SKM-1 treated with dmso at 0.1 percent for 144 hours (cell line): ENCODE measurements around the gene KCNA3.
A peak's percentile ranks its signal among the peaks of the same experiment; 100 is the strongest.
"Not testable (repeated sequence)": the region's sequence is repeated elsewhere in the genome, so short reads cannot be mapped to it uniquely, and the experiment has no call there.

Experiments
- DNase-seq: peaks from one replicate; lab custom pipeline; 2025; ENCODE audit not compliant: unreplicated experiment; lab: John Stamatoyannopoulos, UW

Gene KCNA3

GRCh38 chr1:110680036-110680735, 5.4 kb upstream of the KCNA3 start:
- DNase-seq: no peak

GRCh38 chr1:110677526-110677925, 2.8 kb upstream of the KCNA3 start:
- no peak for DNase-seq

GRCh38 chr1:110676970-110677369, 2.2 kb upstream of the KCNA3 start:
- DNase-seq: no peak

- DNase-seq: no peak
Measured at GRCh38 chr1:110675060-110675791, 486 bp upstream of the KCNA3 start.

DNA sequence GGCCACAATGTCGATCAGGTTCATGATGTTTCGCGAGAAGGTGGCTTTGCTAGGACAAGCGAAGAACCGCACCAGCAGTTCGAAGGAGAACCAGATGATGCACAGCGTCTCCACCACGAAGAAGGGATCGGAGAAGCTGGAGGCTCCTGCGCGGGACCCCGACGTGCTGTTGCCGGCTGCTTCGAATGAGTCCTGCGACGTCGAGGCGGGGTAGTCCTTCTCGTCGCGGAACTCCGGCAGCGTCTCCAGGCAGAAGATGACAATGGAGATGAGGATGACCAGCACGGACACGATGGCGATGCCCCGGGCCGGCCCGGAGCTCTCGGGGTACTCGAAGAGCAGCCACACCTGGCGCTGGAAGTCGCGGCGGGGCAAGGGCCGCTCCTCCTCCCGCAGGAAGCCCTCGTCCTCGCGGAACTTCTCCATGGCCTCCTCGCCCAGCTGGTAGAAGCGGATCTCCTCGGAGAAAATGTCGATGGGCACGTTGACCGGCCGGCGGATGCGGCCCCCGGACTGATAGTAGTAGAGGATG, 869 bp downstream of the KCNA3 start:
- DNase-seq: no peak

- DNase-seq: no peak
Measured at GRCh38 chr1:110673197-110673701, 1.5 kb downstream of the KCNA3 start.

DNA sequence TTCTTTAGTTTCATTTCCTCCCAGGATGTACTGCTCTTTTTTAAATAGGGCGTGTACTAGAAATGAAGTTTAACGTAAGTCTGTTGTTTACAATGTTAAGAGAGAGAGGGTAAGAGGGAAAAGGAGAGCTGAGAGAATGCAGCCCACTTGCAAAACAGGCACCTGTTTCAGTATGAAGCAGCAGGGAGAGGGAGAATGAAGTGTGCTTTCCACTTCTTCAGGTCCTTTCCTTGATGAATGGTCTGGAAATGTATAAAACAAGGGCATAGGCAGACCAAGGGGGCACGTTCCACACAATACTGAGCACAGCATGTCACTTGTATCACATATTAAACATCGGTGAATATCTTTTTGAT, 2.0 kb downstream of the KCNA3 start:
- DNase-seq: no peak

DNA sequence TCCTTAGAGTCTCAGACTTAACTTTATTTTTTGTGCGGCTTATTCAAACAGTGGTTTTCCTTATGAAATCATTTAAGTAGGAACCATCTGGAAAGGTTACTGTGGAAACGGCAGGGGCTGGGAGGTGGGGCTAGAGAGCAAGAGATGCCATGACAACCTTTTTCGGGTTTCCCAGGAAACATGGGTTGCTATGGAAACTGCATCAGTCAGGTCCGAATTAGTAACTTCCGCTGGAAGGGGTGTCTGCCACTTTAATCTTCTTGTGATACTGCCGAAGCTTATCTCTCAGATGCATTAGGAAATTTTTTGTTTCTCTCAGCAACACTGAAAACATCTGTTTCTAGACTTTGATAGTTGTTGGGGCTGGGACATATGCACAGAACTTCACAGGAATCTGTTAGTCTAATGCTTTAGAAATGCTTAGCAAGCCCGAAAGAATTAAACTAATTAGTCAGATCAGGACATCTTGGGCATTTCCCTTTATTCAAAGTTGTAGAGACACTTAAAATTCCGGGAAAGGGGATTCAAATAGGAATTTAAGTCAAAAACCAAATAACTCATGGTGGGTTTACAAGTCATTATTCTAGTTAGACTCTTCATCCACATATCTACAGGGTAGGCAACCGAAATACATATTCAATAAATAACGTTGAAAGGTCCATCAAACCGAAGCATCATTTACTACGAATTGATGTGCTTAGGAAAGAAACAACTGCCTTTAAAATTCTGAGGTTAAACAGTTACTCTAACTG, 2.6 kb downstream of the KCNA3 start:
- no peak for DNase-seq

- DNase-seq: no peak
Measured at GRCh38 chr1:110671361-110671760, 3.4 kb downstream of the KCNA3 start.

DNA sequence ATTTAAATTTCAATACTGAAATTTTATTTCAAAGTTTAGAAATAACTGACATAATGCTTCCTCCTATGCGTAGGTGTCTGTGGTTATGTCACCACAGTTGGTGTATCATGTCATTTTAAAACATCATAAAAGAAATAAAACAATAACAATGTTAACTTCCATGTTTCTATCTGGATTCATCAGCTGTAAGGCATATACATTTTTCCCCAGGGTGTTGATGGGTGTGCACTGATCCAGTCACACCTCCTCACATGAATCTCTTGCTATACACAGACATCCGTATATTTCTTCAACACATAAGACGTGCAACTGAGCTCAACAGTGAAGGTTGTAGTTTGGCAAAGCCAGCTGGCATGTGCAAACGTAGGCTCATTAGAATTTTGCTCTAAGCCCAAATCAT, 6.2 kb downstream of the KCNA3 start:
- no peak for DNase-seq

DNA sequence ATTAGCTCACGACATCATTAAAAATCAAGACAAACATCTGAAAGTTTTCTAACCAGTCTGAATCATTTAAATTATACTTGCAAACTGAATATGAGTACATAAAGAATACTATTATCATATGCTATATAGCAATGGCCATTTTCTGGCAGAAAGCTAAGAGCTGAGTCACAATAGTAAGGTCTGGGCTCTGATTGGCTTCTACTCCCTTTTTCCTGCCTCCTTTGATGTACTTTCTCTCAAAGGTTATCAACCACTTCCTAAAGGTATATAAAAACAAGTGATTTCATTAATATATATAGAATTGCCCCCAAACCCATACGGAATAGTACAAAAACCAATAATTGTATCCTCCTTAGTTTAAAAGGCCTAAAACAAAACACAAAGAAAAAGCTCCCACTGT, 7.0 kb downstream of the KCNA3 start:
- DNase-seq: no peak

- DNase-seq: no peak
Measured at GRCh38 chr1:110663241-110663640, 11.5 kb downstream of the KCNA3 start.

GRCh38 chr1:110659559-110659958, 15.2 kb downstream of the KCNA3 start:
- DNase-seq: not testable (repeated sequence)

- no peak for DNase-seq
Measured at GRCh38 chr1:110657351-110657750, 17.4 kb downstream of the KCNA3 start.

DNA sequence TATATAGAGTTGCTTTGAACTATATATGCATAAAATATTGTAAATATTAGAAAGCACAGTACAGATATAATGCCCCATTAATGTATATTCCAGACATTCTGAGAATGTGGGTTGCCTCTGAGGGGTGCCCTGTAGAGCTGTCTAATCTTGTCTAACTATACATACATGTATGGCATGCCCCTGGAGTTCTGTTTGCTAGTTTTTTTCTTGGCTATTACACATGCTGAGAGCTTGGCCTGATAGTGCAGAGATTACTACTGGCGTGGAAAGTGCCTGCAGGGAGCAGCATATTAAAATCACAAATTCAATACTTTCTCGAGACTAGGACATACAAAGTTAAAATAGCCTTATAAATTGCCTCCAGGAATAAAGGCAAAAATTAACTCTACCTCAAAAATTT, 24.1 kb downstream of the KCNA3 start:
- DNase-seq: no peak

DNA sequence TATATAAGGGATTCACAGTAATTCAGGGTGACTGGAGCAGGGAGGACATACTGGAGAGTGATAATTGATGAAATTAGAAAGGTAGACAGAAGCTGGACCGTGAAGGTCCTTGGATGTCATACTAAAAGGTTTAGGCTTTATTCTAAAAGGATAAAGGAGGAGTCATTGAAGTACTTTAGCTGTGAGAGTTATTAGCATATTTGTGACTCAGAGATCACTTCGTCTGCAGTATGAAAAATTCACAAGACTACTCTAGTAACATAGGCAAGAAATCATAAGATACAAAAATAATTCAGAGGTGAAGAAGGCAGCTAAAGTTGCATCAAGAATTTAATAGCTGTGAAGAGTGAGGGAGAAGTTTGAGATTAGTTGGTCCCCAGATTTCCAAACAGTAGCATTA, 26.3 kb downstream of the KCNA3 start:
- DNase-seq: no peak

GRCh38 chr1:110647254-110647891, 27.4 kb downstream of the KCNA3 start:
- peak; percentile 11 for DNase-seq

DNA sequence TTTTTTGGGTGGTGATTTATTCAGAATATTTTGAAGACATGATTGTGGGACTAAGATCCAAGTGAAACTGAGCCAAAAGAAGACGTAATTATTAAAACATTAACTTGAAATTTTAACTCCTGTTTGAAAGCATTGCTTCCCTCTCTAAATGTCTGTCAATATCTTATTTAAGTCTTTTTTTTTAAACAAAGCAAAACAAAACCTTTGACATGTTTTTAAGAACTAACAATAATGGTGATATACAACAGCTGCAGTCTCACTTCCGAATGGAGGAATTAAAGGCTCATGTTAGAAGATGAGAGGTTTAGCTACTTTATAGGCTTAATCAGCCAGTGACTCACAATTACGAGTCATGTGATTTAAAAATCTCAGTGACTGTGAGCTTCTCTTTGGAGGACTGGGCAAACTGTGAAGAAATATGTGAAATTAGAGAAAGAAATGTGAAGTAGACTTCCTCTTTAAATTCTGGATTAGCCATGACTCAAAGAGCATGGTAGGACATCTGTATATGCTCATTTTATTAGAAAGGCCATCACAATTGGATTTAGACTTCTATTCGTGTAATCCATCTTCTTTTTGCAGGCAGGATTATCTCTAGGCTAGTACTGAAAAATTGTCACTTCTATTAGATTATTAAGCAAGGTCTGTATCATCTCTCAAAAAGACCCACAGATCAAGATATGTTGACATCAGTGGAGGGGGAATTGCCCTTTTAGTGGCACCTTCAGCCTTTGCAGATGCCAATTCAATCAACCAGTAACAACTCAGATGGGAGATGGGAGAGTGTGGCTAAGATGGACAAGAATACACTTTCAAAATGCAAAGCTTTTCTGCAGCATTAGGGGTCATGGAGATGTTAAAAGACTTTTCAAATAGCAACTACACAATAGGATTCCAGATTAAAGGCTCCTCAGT, 28.7 kb downstream of the KCNA3 start:
- DNase-seq: no peak

- no peak for DNase-seq
Measured at GRCh38 chr1:110645211-110645610, 29.5 kb downstream of the KCNA3 start.

DNA sequence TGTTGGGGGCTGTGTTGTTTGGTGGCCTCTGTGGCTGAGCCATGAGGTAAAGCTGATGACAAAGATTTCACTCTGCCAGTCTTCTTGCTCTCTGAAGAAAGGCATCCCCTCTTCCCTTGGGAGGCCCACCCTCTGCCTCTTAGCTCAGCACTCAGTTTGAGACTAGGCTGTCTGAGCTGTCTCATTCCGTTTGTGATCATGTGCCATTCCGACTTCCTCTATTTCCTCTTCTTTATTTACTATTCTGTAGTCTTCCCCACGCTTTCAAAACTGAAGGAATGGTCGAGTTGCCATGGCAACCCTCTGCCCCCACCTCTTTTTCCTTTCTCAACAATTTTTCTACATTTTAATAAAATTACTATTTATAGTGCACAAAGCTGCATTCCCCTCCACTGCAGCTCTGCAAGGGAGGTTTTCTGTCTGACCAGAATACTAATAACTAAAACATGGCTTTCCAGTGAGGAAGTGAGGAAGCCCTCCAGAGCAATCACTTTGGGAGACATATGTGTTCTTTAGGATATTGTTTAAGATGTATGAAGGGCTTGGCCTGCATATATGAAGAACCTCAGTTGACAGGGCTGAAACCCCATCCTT, 30.8 kb downstream of the KCNA3 start:
- DNase-seq: no peak
